Gastrocnemius medialis (tissue), 4 donors: ENCODE results near the gene DMD.

ENCODE experiments used
- POLR2A ChIP-seq, 2 donors: fragments of 450-650 bp; IDR thresholded peaks; one replicate each; pipeline ENCODE4 v1.6.1; 2017; ENCODE audit warnings: antibody characterized with exemption in 2 of 2, mild to moderate bottlenecking in 2 of 2, moderate library complexity in 2 of 2
- TF ChIP-seq, protein P1 (sequence below), 5 experiments: fragments of 450-650 bp in 3 of 5; fragments of 200-600 bp in 2 of 5; sonication (generic) in 2 of 5; IDR thresholded peaks in 4 of 5; conservative IDR thresholded peaks in 1 of 5; 1 replicate in 4 of 5; 2 replicates in 1 of 5; pipeline ENCODE4 v1.5.1; 2016 to 2019; ENCODE audit warnings: antibody characterized with exemption in 5 of 5, mild to moderate bottlenecking in 3 of 5, moderate library complexity in 3 of 5

DNA sequence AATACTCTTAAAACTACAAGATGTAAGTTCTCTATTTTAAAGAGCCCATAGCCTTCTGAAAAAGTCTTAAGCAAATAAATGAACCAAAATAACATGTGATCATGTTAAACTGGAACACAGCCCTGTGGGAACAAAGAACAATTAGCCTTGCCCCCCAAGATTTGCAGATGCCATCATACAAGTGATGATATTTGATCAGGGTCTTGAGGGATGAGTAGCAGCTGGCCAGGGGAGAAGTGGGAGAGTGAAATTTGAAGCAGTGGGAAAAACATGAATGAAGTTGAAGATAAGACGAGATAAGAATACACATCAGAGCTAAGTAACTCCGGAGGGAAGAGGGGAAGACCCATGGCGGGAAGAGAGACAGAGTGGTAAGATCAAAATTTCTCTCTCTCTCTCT is 1689.4 kb downstream of the DMD start:
- TF ChIP-seq, protein P1, sequence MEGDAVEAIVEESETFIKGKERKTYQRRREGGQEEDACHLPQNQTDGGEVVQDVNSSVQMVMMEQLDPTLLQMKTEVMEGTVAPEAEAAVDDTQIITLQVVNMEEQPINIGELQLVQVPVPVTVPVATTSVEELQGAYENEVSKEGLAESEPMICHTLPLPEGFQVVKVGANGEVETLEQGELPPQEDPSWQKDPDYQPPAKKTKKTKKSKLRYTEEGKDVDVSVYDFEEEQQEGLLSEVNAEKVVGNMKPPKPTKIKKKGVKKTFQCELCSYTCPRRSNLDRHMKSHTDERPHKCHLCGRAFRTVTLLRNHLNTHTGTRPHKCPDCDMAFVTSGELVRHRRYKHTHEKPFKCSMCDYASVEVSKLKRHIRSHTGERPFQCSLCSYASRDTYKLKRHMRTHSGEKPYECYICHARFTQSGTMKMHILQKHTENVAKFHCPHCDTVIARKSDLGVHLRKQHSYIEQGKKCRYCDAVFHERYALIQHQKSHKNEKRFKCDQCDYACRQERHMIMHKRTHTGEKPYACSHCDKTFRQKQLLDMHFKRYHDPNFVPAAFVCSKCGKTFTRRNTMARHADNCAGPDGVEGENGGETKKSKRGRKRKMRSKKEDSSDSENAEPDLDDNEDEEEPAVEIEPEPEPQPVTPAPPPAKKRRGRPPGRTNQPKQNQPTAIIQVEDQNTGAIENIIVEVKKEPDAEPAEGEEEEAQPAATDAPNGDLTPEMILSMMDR (IDR thresholded peaks at IDR 0.05 in 4 of 5, conservative IDR thresholded peaks at IDR 0.05 in 1 of 5): no peak
- TF ChIP-seq POLR2A (IDR thresholded peaks at IDR 0.05): no peak
